Stimulated activated naive CD8-positive, alpha-beta T cell treated with anti-CD3 and anti-CD28 coated beads, Interleukin-15, Interleukin-2, amounts not matched to agents 100 ng/mL and 50 ng/mL, for 24 hours (primary cell): ENCODE measurements around the gene FHOD1.

Source experiments
- H3K27ac Mint-ChIP-seq: one replicate; pipeline ENCODE4 v1.8.0; 2021; ENCODE audit warnings: mild to moderate bottlenecking, mixed read lengths
- H3K27me3 Mint-ChIP-seq: one replicate; pipeline ENCODE4 v1.8.0; 2021; ENCODE audit warnings: mixed read lengths
- H3K36me3 Mint-ChIP-seq: one replicate; pipeline ENCODE4 v1.8.0; 2021; ENCODE audit warnings: low read depth, mixed read lengths
- H3K4me1 Mint-ChIP-seq: one replicate; pipeline ENCODE4 v1.8.0; 2021; ENCODE audit warnings: low read depth, mixed read lengths
- H3K4me3 Mint-ChIP-seq: one replicate; pipeline ENCODE4 v1.8.0; 2021; ENCODE audit warnings: mild to moderate bottlenecking, mixed read lengths
- H3K9me3 Mint-ChIP-seq: one replicate; pipeline ENCODE4 v1.8.0; 2021; ENCODE audit warnings: mixed read lengths

Gene FHOD1

DNA sequence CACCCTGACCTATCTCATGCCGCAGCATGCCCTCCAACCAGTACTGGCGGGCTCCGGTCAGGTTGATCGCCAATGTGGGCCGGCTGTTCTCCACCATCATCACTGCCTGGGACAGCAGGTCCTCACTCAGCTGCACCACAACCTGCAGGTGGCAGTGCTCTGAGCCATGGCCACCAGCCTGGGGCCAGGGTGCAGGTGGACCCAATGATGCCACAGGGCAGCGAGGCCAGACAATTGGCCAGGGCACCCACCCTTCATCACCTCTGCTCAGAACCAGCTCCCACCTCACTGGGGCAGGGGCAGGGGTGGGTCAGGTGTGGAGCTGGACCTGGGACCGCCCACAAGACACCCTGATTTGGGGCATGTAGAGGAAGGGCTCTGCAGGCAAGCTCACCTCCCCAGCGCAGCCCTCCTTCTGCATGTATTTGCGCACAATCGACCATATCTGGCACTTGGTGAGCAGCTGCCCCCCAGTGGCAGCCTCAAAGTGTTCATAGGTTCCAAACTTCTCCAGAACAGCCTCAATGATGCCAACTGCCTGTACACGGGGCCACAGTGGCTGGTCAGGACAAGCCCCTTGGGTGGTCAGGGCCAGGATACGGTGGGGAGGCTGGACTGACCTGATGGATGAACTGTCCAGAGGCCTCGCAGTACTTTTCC lies 67.7 kb downstream of the FHOD1 start:
- Mint-ChIP-seq H3K36me3 (no peaks in the 10 kb centered on the region), H3K9me3 (no peaks in the 10 kb centered on the region), H3K27ac (no peak overlapping the region), H3K27me3 (peaks cover 34% of the 10 kb centered on the region), H3K4me3 (no peak overlapping the region), H3K4me1 (peaks cover 19% of the 10 kb centered on the region)
